Suprapubic skin (tissue), 4 donors: ENCODE measurements around the gene KLHL30. TPM values are rescaled to one million over a fixed set of nuclear protein-coding genes. Genes with fewer than 3 reads are reported as not detected.
A peak's percentile ranks its signal among the peaks of the same experiment; 100 is the strongest.

Source experiments
- DNase-seq, 2 donors: peaks; one replicate each; pipeline ENCODE4 v3.0.0-alpha.2; 2019; ENCODE audit warnings: low spot score in 2 of 2
- H3K27ac ChIP-seq: fragments of 200-600 bp; sonication (generic); one replicate; pipeline ENCODE4 v1.5.1; 2019
- H3K27me3 ChIP-seq: fragments of 200-600 bp; sonication (generic); one replicate; pipeline ENCODE4 v1.5.1; 2019
- H3K36me3 ChIP-seq: fragments of 200-600 bp; sonication (generic); one replicate; pipeline ENCODE4 v1.5.1; 2019
- H3K4me1 ChIP-seq: fragments of 200-600 bp; sonication (generic); one replicate; pipeline ENCODE4 v1.5.1; 2019
- H3K4me3 ChIP-seq: fragments of 200-600 bp; sonication (generic); one replicate; pipeline ENCODE4 v1.5.1; 2019; ENCODE audit warnings: mild to moderate bottlenecking
- H3K9me3 ChIP-seq: fragments of 200-600 bp; sonication (generic); one replicate; pipeline ENCODE4 v1.5.1; 2019
- EP300 ChIP-seq: sonication (generic); formaldehyde crosslinking; IDR thresholded peaks from one replicate; pipeline ENCODE4 v1.6.1; 2017; ENCODE audit warnings: antibody characterized with exemption
- POLR2A ChIP-seq, 2 donors: fragments of 450-650 bp; IDR thresholded peaks; one replicate each; pipeline ENCODE4 v1.6.1; 2017; ENCODE audit warnings: antibody characterized with exemption in 2 of 2, mild to moderate bottlenecking in 2 of 2, moderate library complexity in 2 of 2
- POLR2AphosphoS5 ChIP-seq, 3 donors: sonication (generic); formaldehyde crosslinking; IDR thresholded peaks; one replicate each; pipeline ENCODE4 v1.6.1; 2017; ENCODE audit warnings: antibody characterized with exemption in 3 of 3
- WGBS: methylation state at CpG from one replicate; pipeline ENCODE4 v1.1.5; 2018; 5-methylcytosine and 5-hydroxymethylcytosine counted together
- total RNA-seq, 4 donors: library from RNA; depleted of rRNA; stranded (reverse); fragments of >200 nt; gene quantifications; one replicate each; pipeline ENCODE4 v1.1.0, GENCODE V29; 2016
- TF ChIP-seq, protein P1 (sequence below), 2 donors: fragments of 200-600 bp in 1 of 2; fragments of 450-650 bp in 1 of 2; sonication (generic) in 1 of 2; IDR thresholded peaks; one replicate each; pipeline ENCODE4 v1.5.1; 2016 to 2019; ENCODE audit warnings: antibody characterized with exemption in 2 of 2, mild to moderate bottlenecking in 1 of 2, moderate library complexity in 1 of 2

KLHL30 gene
- total RNA-seq, 4 donors from 2014 or later: 0.13 to 0.23 TPM; not detected in 2

DNA sequence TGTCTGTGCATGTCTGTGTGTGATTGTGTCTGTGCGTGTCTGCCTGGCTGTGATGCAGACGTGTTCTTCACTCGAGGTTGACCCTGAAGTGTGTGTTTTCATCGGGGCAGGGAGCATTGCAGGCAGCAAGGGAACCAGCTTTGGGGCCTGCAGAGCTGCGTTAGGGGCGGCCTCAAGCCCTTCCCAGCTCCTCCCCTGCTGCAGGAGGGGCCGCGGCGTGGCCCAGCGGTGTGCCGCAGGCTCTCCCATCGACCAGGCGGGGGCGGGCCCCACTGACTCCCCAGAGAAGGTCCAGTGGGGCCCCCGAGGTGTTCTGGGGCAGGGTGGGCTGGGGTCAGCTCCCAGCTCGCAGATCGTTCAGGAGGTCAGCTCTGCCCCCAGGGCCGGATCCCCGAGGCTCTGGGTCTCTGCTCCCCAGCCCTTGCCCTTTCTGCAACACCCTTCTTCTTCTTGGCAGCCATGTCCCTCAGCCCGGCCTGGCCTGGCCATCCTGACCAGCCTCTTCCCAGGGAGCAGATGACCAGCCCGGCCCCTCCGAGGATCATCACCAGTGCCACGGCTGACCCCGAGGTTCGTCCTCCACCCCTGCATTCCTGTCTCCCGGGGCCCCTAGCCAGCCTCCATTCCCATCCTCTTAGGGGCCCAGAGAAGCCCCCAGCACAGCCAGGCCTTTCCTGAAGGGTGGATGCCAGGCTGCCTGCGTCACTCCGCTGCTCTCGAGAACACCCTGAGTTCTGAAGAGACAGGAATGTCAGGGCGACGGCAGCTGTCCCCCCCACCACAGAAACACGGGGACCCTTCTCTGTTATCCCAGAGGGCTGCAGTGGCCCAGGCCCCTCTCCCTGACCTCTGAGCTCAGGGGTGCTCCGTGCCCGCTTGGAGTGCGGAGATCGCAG lies 11.1 kb upstream of the KLHL30 start:
- peaks cover 7% of the 10 kb centered on the region for H3K4me1 ChIP-seq
- peak overlapping the region; percentile 18 for H3K4me3 ChIP-seq
- H3K27me3 ChIP-seq: peaks cover 12% of the 10 kb centered on the region
- WGBS: 52% methylated on average over 16 of the region's 36 CpGs
- no peak for DNase-seq
- TF ChIP-seq POLR2A (IDR thresholded peaks at IDR 0.05): no peak
- TF ChIP-seq EP300: no peak
- TF ChIP-seq POLR2AphosphoS5 (IDR thresholded peaks at IDR 0.05): no peak
- TF ChIP-seq, protein P1, sequence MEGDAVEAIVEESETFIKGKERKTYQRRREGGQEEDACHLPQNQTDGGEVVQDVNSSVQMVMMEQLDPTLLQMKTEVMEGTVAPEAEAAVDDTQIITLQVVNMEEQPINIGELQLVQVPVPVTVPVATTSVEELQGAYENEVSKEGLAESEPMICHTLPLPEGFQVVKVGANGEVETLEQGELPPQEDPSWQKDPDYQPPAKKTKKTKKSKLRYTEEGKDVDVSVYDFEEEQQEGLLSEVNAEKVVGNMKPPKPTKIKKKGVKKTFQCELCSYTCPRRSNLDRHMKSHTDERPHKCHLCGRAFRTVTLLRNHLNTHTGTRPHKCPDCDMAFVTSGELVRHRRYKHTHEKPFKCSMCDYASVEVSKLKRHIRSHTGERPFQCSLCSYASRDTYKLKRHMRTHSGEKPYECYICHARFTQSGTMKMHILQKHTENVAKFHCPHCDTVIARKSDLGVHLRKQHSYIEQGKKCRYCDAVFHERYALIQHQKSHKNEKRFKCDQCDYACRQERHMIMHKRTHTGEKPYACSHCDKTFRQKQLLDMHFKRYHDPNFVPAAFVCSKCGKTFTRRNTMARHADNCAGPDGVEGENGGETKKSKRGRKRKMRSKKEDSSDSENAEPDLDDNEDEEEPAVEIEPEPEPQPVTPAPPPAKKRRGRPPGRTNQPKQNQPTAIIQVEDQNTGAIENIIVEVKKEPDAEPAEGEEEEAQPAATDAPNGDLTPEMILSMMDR (IDR thresholded peaks at IDR 0.05): no peak
- no peaks in the 10 kb centered on the region for H3K9me3 ChIP-seq
- no peaks in the 10 kb centered on the region for H3K36me3 ChIP-seq
- no peak overlapping the region for H3K27ac ChIP-seq

DNA sequence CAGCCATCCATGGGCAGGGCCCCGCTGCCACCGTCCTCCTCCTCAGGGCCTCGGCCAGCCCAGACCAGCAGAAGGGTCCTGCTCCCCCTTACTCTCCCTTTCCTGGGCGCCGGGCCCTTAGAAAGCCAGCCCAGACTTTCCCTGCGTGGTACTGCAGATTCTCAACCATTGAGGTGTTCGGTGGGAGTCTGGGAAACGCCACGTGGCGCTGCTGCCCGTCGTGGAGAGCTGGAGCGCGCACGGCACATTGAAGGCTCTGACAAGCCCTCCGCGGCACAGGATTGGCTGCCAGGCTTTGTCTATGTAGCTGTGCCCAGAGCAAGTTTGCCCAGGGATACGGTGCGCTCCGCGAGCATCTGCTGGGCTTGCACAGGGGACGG lies 10.4 kb upstream of the KLHL30 start:
- H3K27me3 ChIP-seq: peaks cover 10% of the 10 kb centered on the region
- no peaks in the 10 kb centered on the region for H3K9me3 ChIP-seq
- peaks cover 7% of the 10 kb centered on the region for H3K4me1 ChIP-seq
- 73% methylated on average over 10 of the region's 22 CpGs for WGBS
- DNase-seq: no peak
- H3K27ac ChIP-seq: no peak overlapping the region
- no peak overlapping the region for H3K4me3 ChIP-seq
- TF ChIP-seq POLR2AphosphoS5 (IDR thresholded peaks at IDR 0.05) (no peak), POLR2A (IDR thresholded peaks at IDR 0.05) (no peak), EP300 (no peak)
- TF ChIP-seq, protein P1 (IDR thresholded peaks at IDR 0.05): no peak
- H3K36me3 ChIP-seq: no peaks in the 10 kb centered on the region

DNA sequence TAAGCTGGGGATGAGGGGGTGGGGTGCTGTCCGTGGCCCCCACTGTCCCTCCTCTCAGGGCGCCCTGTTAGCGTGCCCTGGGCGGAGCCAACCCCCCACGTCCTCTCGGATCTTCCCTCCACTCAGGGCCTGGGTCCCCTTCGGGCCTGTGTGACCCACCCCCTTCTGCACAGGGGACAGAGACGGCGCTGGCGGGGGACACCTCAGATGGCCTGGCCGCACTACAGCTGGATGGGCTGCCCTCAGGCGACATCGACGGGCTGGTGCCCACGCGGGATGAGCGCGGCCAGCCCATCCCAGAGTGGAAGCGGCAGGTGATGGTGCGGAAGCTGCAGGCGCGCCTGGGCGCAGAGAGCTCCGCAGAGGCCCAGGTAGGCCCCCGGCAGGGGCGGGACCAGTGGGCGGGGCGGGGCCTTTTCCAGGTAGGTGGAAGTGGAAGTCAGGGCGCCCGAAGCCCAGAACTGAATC lies 9.9 kb upstream of the KLHL30 start:
- Histone ChIP-seq H3K27me3 (peaks cover 7% of the 10 kb centered on the region), H3K4me3 (no peak overlapping the region), H3K9me3 (no peaks in the 10 kb centered on the region), H3K27ac (no peak overlapping the region), H3K4me1 (peaks cover 7% of the 10 kb centered on the region), H3K36me3 (no peaks in the 10 kb centered on the region)
- 33% methylated on average over 3 of the region's 30 CpGs for WGBS
- TF ChIP-seq POLR2A (IDR thresholded peaks at IDR 0.05) (no peak), POLR2AphosphoS5 (IDR thresholded peaks at IDR 0.05) (no peak), EP300 (no peak)
- TF ChIP-seq, protein P1 (IDR thresholded peaks at IDR 0.05): no peak
- DNase-seq: no peak

DNA sequence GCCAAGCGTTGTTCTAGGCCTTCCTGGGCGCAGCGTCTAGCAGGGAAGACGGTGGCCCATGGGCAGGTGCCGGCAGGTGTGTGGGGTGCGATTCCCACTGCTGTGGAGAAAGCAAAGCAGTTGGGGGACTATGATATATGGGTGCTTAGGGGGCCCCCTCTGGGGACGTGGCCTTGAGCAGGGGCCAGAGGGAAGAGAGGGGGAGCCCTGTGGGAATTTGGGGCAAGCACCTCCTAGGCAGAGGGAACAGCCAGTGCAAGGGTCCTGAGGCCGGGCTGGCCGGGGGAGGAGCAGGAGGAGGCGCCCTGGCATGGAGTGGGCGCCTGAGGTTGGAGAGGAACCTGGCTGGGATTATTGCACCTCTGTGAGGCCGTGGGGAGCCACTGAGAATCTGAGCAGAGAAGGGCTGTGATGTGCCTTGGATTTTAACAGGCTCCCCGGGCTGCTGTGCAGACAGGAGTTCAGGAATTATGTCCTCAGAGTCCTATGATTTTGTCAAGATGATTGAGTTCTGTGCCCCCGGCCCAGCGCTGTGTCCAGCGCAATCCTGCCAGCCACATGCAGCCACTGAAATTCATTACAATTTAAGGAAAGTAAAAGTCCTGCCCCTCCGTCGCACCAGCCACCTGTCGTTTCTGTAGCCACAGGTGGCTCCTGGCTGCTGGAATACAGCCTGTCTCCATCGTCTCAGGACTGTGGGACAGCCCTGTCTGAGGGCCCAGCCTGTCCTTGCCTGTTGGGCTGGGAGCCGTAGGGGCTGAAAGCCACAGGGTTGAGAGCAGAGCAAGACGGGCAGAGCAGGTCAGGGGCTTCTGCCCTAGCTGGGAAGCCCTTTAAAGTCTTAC lies 9.1 kb upstream of the KLHL30 start:
- no peaks in the 10 kb centered on the region for H3K9me3 ChIP-seq
- no peak overlapping the region for H3K27ac ChIP-seq
- DNase-seq: no peak
- no peaks in the 10 kb centered on the region for H3K36me3 ChIP-seq
- H3K27me3 ChIP-seq: peaks cover 7% of the 10 kb centered on the region
- H3K4me1 ChIP-seq: peaks cover 7% of the 10 kb centered on the region
- H3K4me3 ChIP-seq: no peak overlapping the region
- TF ChIP-seq, protein P1 (IDR thresholded peaks at IDR 0.05): no peak
- TF ChIP-seq EP300: no peak
- no peak for TF ChIP-seq POLR2AphosphoS5 (IDR thresholded peaks at IDR 0.05)
- no peak for TF ChIP-seq POLR2A (IDR thresholded peaks at IDR 0.05)
- 86% methylated on average over 19 of the region's 22 CpGs for WGBS
